ENCODE measurements around the gene MARCHF5. TPM values are rescaled to one million over a fixed set of nuclear protein-coding genes. Genes with fewer than 3 reads are reported as not detected.

MARCHF5 gene
- total RNA-seq, 6 donors from 2014 or later, result 8.4 to 56.5 (median 22.6) TPM

DNA sequence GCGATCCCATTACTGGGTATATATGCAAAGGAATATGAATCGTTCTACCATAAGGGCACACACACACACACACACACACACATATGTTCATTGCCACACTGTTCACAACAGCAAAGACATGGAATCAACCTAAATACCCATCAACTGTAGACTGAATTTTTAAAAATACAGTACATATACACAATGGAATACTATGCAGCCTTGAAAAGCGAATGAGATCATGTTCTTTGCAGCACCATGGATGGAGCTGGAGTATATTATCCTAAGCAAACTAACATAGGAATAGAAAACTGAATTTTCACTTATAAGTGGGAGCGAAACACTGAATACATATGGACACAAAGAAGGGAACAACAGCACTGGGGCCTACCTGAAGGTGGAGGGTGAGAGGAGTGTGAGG lies 72.5 kb downstream of the MARCHF5 start:
- TF ChIP-seq CTCF (IDR thresholded peaks at IDR 0.05), result no peak
- no peak for TF ChIP-seq POLR2AphosphoS5 (IDR thresholded peaks at IDR 0.05)
- Histone ChIP-seq H3K36me3 (no peaks in the 10 kb centered on the region), H3K27ac (no peak overlapping the region), H3K27me3 (no peaks in the 10 kb centered on the region), H3K4me1 (no peaks in the 10 kb centered on the region), H3K9me3 (no peaks in the 10 kb centered on the region), H3K4me3 (no peak overlapping the region)
- ATAC-seq (ENCODE audit: low FRiP score in 2 of 2) (no peak), DNase-seq (no peak)
- 95 to 96% methylated on average over 4 of the region's 4 CpGs for WGBS, 2 donors

- no peak overlapping the region for H3K27ac ChIP-seq
- no peak for DNase-seq
- 80 to 83% methylated on average over 5 of the region's 5 CpGs for WGBS, 2 donors
Measured at GRCh38 chr10:92366412-92367021, 75.5 kb downstream of the MARCHF5 start.

DNA sequence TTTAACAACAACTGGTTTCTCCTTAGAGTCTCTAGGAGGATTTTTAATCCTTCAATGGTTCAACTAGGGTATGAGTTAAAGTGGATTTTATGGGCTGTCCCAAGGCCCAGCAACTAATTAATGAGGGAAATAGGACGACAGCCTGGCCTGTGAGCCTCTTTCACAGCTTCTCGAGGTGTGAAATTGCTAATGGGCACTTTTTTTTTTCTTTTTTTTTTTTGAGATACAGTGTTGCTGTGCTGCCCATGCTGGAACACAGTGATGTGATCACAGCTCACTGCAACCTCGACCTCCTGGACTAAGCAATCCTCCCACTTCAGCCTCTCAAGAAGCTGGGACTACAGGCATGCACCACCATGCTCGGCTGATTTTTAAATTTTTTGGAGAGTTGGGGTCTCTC lies 87.0 kb downstream of the MARCHF5 start:
- 67 to 72% methylated on average over 4 of the region's 4 CpGs for WGBS, 2 donors
- Histone ChIP-seq H3K27ac (no peak overlapping the region), H3K9me3 (no peaks in the 10 kb centered on the region), H3K27me3 (no peaks in the 10 kb centered on the region), H3K4me1 (no peaks in the 10 kb centered on the region), H3K4me3 (no peak overlapping the region), H3K36me3 (no peaks in the 10 kb centered on the region)
- TF ChIP-seq POLR2A (IDR thresholded peaks at IDR 0.05) (no peak), POLR2AphosphoS5 (IDR thresholded peaks at IDR 0.05) (no peak), CTCF (IDR thresholded peaks at IDR 0.05) (no peak), EP300 (IDR thresholded peaks at IDR 0.05) (no peak)
- ATAC-seq (ENCODE audit: low FRiP score in 2 of 2), result no peak
- no peak for DNase-seq

More at GRCh38 chr10:92366412-92367021, 75.5 kb downstream of the MARCHF5 start:
- Histone ChIP-seq H3K36me3 (no peaks in the 10 kb centered on the region), H3K4me3 (no peak overlapping the region), H3K27me3 (no peaks in the 10 kb centered on the region), H3K4me1 (no peaks in the 10 kb centered on the region), H3K9me3 (no peaks in the 10 kb centered on the region)
- ATAC-seq (ENCODE audit: low FRiP score in 2 of 2), result no peak
- TF ChIP-seq CTCF (IDR thresholded peaks at IDR 0.05), result no peak
- no peak for TF ChIP-seq EP300 (IDR thresholded peaks at IDR 0.05)
- TF ChIP-seq POLR2A (IDR thresholded peaks at IDR 0.05), result no peak
- no peak for TF ChIP-seq POLR2AphosphoS5 (IDR thresholded peaks at IDR 0.05)

DNA sequence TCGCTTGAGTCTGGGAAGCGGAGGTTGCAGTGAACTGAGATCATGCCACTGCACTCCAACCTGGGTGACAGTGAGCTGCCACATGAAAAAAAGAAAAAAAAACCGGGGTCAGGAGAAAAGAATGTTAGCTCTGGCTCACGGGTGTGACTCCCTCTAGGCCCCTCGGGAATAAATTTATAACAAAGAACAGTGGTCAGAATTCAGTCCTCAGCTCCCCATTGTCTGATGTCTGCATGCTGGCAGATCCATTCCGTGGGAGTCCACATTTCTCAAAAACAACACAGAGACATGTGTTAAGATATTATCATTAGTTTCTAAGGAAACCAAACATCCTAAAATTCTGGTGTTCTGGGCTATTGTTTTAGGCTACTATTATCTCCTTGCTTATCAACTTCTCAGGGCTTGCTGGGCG lies 90.6 kb downstream of the MARCHF5 start:
- Histone ChIP-seq H3K4me1 (no peaks in the 10 kb centered on the region), H3K27ac (no peak overlapping the region), H3K4me3 (no peak overlapping the region), H3K36me3 (no peaks in the 10 kb centered on the region), H3K9me3 (no peaks in the 10 kb centered on the region), H3K27me3 (no peaks in the 10 kb centered on the region)
- TF ChIP-seq EP300 (IDR thresholded peaks at IDR 0.05) (no peak), POLR2A (IDR thresholded peaks at IDR 0.05) (no peak), POLR2AphosphoS5 (IDR thresholded peaks at IDR 0.05) (no peak)
- DNase-seq (no peak), ATAC-seq (ENCODE audit: low FRiP score in 2 of 2) (no peak)
- 50 to 57% methylated on average over 7 of the region's 7 CpGs for WGBS, 2 donors

DNA sequence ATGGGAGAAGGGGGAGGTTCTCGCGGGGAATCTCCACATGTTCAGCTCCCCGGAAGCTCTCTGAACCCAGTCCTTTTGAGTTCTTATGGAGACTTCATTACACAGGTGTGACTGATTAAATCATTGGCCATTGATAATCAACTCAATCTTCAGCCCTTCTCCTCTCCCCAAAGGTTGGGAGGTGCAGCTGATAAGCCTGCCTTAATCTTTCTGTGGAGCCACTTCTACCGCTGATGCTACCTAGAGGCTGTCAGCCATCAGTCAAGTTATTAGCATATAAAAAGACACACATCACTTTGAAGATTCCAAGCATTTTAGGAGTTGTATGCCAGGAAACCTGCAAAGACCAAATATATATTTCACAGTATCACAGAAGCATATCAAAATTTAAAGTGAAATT lies 91.7 kb downstream of the MARCHF5 start:
- no peak for ATAC-seq (ENCODE audit: low FRiP score in 2 of 2)

More for the DNA sequence above, 91.7 kb downstream of the MARCHF5 start:
- 78 to 82% methylated on average over 4 of the region's 4 CpGs for WGBS, 2 donors
- no peaks in the 10 kb centered on the region for H3K27me3 ChIP-seq
- TF ChIP-seq CTCF (IDR thresholded peaks at IDR 0.05) (no peak), POLR2A (IDR thresholded peaks at IDR 0.05) (no peak), POLR2AphosphoS5 (IDR thresholded peaks at IDR 0.05) (no peak), EP300 (IDR thresholded peaks at IDR 0.05) (no peak)
- no peak overlapping the region for H3K27ac ChIP-seq
- no peak for DNase-seq
- H3K4me3 ChIP-seq, result no peak overlapping the region
- no peaks in the 10 kb centered on the region for H3K36me3 ChIP-seq
- no peaks in the 10 kb centered on the region for H3K9me3 ChIP-seq
- H3K4me1 ChIP-seq, result no peaks in the 10 kb centered on the region
